ENCODE results near the gene GSG1L. TPM values are rescaled to one million over a fixed set of nuclear protein-coding genes. Genes with fewer than 3 reads are reported as not detected.

The GSG1L gene
- total and polyA plus RNA-seq, 9 of the 15 experiments (the other 6 are each of a cell fraction or from before 2014, with no cell fraction given), result not detected

- TF ChIP-seq MGA (IDR thresholded peaks at IDR 0.05), result peak; percentile 84
- no peak for TF ChIP-seq PHF21A (IDR thresholded peaks at IDR 0.05; ENCODE audit: borderline replicate concordance, low read depth)
- TF ChIP-seq HOMEZ (CRISPR knock-in tag; IDR thresholded peaks at IDR 0.05), result no peak
- no peak for TF ChIP-seq POLR2B (IDR thresholded peaks at IDR 0.05; ENCODE audit: low read depth, partially characterized antibody)
- no peak for TF ChIP-seq MCM2 (IDR thresholded peaks at IDR 0.05; ENCODE audit: low read depth)
- TF ChIP-seq ZNF57 (CRISPR knock-in tag; IDR thresholded peaks at IDR 0.05), result no peak
- TF ChIP-seq, protein P1, sequence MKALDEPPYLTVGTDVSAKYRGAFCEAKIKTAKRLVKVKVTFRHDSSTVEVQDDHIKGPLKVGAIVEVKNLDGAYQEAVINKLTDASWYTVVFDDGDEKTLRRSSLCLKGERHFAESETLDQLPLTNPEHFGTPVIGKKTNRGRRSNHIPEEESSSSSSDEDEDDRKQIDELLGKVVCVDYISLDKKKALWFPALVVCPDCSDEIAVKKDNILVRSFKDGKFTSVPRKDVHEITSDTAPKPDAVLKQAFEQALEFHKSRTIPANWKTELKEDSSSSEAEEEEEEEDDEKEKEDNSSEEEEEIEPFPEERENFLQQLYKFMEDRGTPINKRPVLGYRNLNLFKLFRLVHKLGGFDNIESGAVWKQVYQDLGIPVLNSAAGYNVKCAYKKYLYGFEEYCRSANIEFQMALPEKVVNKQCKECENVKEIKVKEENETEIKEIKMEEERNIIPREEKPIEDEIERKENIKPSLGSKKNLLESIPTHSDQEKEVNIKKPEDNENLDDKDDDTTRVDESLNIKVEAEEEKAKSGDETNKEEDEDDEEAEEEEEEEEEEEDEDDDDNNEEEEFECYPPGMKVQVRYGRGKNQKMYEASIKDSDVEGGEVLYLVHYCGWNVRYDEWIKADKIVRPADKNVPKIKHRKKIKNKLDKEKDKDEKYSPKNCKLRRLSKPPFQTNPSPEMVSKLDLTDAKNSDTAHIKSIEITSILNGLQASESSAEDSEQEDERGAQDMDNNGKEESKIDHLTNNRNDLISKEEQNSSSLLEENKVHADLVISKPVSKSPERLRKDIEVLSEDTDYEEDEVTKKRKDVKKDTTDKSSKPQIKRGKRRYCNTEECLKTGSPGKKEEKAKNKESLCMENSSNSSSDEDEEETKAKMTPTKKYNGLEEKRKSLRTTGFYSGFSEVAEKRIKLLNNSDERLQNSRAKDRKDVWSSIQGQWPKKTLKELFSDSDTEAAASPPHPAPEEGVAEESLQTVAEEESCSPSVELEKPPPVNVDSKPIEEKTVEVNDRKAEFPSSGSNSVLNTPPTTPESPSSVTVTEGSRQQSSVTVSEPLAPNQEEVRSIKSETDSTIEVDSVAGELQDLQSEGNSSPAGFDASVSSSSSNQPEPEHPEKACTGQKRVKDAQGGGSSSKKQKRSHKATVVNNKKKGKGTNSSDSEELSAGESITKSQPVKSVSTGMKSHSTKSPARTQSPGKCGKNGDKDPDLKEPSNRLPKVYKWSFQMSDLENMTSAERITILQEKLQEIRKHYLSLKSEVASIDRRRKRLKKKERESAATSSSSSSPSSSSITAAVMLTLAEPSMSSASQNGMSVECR (CRISPR knock-in tag; IDR thresholded peaks at IDR 0.05), result no peak
- no peak for TF ChIP-seq MBD2 (IDR thresholded peaks at IDR 0.05; ENCODE audit: borderline replicate concordance, low read depth)
These were observed 314.5 kb downstream of the GSG1L start (continued) for GRCh38 chr16:27748868-27749546.

All from K562 (cell line).